Suppressor macrophage treated with lipopolysaccharide for 4 hours (primary cell): ENCODE measurements around the gene P2RY13.

Experiments
- DNase-seq: peaks from one replicate; pipeline ENCODE4 v3.0.0-alpha.2; 2020

The P2RY13 gene

GRCh38 chr3:151289445-151289844 lies 39.9 kb downstream of the P2RY13 start:
- no peak for DNase-seq

DNA sequence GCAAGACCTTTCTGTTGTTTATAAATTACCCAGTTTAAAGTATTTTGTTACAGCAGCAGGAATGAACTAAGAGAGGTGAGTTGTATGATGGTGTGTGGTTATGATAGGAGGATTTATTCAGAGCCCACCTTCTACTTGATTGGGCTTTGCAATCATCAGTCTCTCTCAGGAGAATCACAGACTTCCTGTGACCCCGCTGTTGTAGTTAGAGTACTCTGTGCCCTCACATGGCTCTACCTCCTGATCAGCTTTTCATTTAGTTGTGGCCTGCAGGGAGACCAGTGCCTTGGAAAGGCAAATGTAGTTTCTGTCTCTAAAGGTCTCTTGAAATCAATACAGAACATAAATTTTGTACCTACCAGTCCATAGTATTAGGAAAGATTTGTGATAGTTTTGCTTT lies 43.4 kb downstream of the P2RY13 start:
- no peak for DNase-seq

GRCh38 chr3:151283907-151284461 lies 45.4 kb downstream of the P2RY13 start:
- DNase-seq, result peak; percentile 73

- no peak for DNase-seq
Measured at GRCh38 chr3:151283387-151283786, 46.0 kb downstream of the P2RY13 start.

DNA sequence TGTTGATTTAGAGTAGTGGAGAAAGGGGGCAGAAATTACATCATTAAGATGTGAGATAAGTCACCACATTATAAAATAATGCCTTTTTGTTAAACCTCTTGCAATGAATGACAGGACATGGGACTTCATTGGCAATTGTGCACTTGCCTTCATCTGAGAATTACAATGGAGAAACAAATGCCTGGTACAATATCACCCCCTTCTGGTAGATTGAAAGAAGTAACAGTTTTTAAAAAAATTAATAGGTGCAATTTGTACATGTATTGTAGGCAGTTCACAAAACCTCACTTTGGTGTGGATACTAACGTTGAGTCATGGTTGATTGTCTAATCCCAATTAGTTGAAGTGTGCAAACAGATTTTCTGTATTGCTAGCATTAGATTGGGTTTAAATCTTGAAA lies 46.4 kb downstream of the P2RY13 start:
- peak; percentile 64 for DNase-seq

GRCh38 chr3:151281671-151282324 lies 47.6 kb downstream of the P2RY13 start:
- no peak for DNase-seq

GRCh38 chr3:151278230-151278629 lies 51.1 kb downstream of the P2RY13 start, which contains the start of gene P2RY14:
Gene P2RY14, minus strand, starts transcription at chr3:151278542. Its CDS starts 64,226 bp downstream, at chr3:151214316.
- DNase-seq, result peak; percentile 57

DNA sequence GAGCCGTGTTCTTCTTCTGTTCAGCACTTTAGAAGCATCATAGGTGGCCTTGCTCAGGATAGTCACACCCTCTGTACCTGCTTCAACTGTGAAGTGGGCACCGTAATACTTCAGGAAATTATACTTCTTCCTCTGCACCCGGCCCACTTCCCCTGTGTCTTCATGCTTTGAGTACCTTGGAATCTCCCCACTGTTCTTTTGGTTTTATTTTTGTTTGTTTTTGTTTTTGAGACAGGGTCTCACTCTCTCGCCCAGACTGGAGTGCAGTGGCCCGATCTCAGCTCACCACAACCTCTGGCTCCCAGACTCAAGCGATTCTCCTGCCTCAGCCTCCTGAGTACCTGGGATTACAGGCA lies 52.7 kb downstream of the P2RY13 start:
- DNase-seq, result peak; percentile 13
